Liver (tissue), 9 donors: ENCODE data around the gene PWWP2B. TPM values are rescaled to one million over a fixed set of nuclear protein-coding genes. Genes with fewer than 3 reads are reported as not detected.

ENCODE experiments used
- DNase-seq: peaks from one replicate; pipeline ENCODE4 v3.0.0-alpha.2; 2017; ENCODE audit warnings: low spot score
- H3K27ac ChIP-seq, 2 donors: one replicate each; pipeline ENCODE4 v1.7.0; 2013; ENCODE audit warnings: inconsistent platforms in 2 of 2, low read length in 2 of 2, control low read depth in 1 of 2, low read depth in 1 of 2, mild to moderate bottlenecking in 1 of 2
- H3K27me3 ChIP-seq, 4 donors: one replicate each; pipeline versions ENCODE4 v1.6.1 to v1.7.0; 2013; ENCODE audit warnings: low read length in 3 of 4, inconsistent platforms in 1 of 4, mild to moderate bottlenecking in 1 of 4, moderate library complexity in 1 of 4; ENCODE audit not compliant: control insufficient read depth in 4 of 4, insufficient read depth in 4 of 4
- H3K36me3 ChIP-seq, 4 donors: one replicate each; pipeline versions ENCODE4 v1.6.1 to v1.7.0; 2013; ENCODE audit warnings: low read length in 3 of 4, mild to moderate bottlenecking in 3 of 4, low read depth in 1 of 4, moderate library complexity in 1 of 4; ENCODE audit not compliant: control insufficient read depth in 4 of 4, insufficient read depth in 3 of 4
- H3K4me1 ChIP-seq, 4 donors: one replicate each; pipeline versions ENCODE4 v1.6.1 to v1.7.0; 2013; ENCODE audit warnings: low read length in 3 of 4, mild to moderate bottlenecking in 3 of 4, moderate library complexity in 1 of 4; ENCODE audit not compliant: control insufficient read depth in 4 of 4, insufficient read depth in 4 of 4
- H3K4me3 ChIP-seq, 3 donors: one replicate each; pipeline versions ENCODE4 v1.6.1 to v1.7.0; 2013; ENCODE audit warnings: low read length in 3 of 3, control low read depth in 1 of 3, low read depth in 1 of 3, mild to moderate bottlenecking in 1 of 3
- H3K9ac ChIP-seq, 2 donors: one replicate each; pipeline ENCODE4 v1.7.0; 2013; ENCODE audit warnings: low read length in 2 of 2, mild to moderate bottlenecking in 2 of 2, moderate library complexity in 2 of 2, control low read depth in 1 of 2, low read depth in 1 of 2
- H3K9me3 ChIP-seq, 4 donors: one replicate each; pipeline versions ENCODE4 v1.6.1 to v1.7.0; 2013; ENCODE audit warnings: low read length in 3 of 4; ENCODE audit not compliant: control insufficient read depth in 4 of 4
- ATF3 ChIP-seq: IDR thresholded peaks from 2 replicates; pipeline ENCODE4 v1.6.1; 2016; ENCODE audit warnings: antibody characterized with exemption
- FOXA1 ChIP-seq: IDR thresholded peaks from 2 replicates; pipeline ENCODE4 v1.6.1; 2016; ENCODE audit warnings: antibody characterized with exemption
- FOXA2 ChIP-seq: IDR thresholded peaks from 2 replicates; pipeline ENCODE4 v1.6.1; 2016; ENCODE audit warnings: antibody characterized with exemption
- GABPA ChIP-seq, 2 donors: IDR thresholded peaks in 1 of 2; conservative IDR thresholded peaks in 1 of 2; 2 replicates each; pipeline ENCODE4 v1.6.1; 2016; ENCODE audit warnings: antibody characterized with exemption in 2 of 2, mild to moderate bottlenecking in 1 of 2, moderate library complexity in 1 of 2
- HNF4A ChIP-seq, 2 donors: conservative IDR thresholded peaks; 2 replicates each; pipeline ENCODE4 v1.6.1; 2016; ENCODE audit warnings: antibody characterized with exemption in 2 of 2, mild to moderate bottlenecking in 2 of 2
- HNF4G ChIP-seq: IDR thresholded peaks from 2 replicates; pipeline ENCODE4 v1.6.1; 2016; ENCODE audit warnings: antibody characterized with exemption
- JUND ChIP-seq, 2 donors: IDR thresholded peaks; 2 replicates each; pipeline ENCODE4 v1.6.1; 2016; ENCODE audit warnings: antibody characterized with exemption in 2 of 2
- MAX ChIP-seq: IDR thresholded peaks from 2 replicates; pipeline ENCODE4 v1.6.1; 2016; ENCODE audit warnings: antibody characterized with exemption
- RAD21 ChIP-seq, 2 donors: IDR thresholded peaks; 2 replicates each; pipeline ENCODE4 v1.6.1; 2016; ENCODE audit warnings: antibody characterized with exemption in 2 of 2, mild to moderate bottlenecking in 2 of 2
- RXRA ChIP-seq, 2 donors: IDR thresholded peaks; 2 replicates each; pipeline ENCODE4 v1.6.1; 2017 to 2018; ENCODE audit warnings: antibody characterized with exemption in 2 of 2, mild to moderate bottlenecking in 1 of 2
- SP1 ChIP-seq: IDR thresholded peaks from 2 replicates; pipeline ENCODE4 v1.6.1; 2018; ENCODE audit warnings: antibody characterized with exemption, mild to moderate bottlenecking
- WGBS: extraction: QIAGEN DNeasy Blood & Tissue Kit; methylation state at CpG from one replicate; pipeline ENCODE4 v1.1.7; 2013; 5-methylcytosine and 5-hydroxymethylcytosine counted together
- polyA plus RNA-seq, 2 donors: library from polyadenylated mRNA; stranded (reverse) in 1 of 2; unstranded in 1 of 2; fragments of 200-250 nt in 1 of 2; fragments of >200 nt in 1 of 2; fragmentation: Nextera tagmentation in 1 of 2; extraction: Ambion mirVana in 1 of 2; gene quantifications; one replicate each; pipeline versions ENCODE4 v1.2.1 to v1.2.3, GENCODE V29; 2013 to 2015
- total RNA-seq, 2 donors: library from RNA; depleted of rRNA; stranded (reverse); fragments of >200 nt; gene quantifications; one replicate each; pipeline ENCODE4 v1.2.3, GENCODE V29; 2014
- TF ChIP-seq, protein P1 (sequence below): IDR thresholded peaks from 2 replicates; pipeline ENCODE4 v1.6.1; 2016; ENCODE audit warnings: antibody characterized with exemption
- TF ChIP-seq, protein P2 (sequence below): IDR thresholded peaks from 2 replicates; pipeline ENCODE4 v1.6.1; 2016; ENCODE audit warnings: antibody characterized with exemption, mild to moderate bottlenecking
- donor health status: healthy.
- donor health status: healthy.
- donor health status: healthy.
- donor health status: healthy.
- donor health status: healthy.

Gene PWWP2B
- total and polyA plus RNA-seq, 4 donors: 0.75 to 4.2 (median 3.6) TPM

- Histone ChIP-seq H3K4me1 (no peaks in the 10 kb centered on the region), H3K27ac (no peak overlapping the region), H3K27me3 (no peaks in the 10 kb centered on the region), H3K9me3 (no peaks in the 10 kb centered on the region), H3K4me3 (no peak overlapping the region), H3K36me3 (no peaks in the 10 kb centered on the region), H3K9ac (no peak overlapping the region)
- TF ChIP-seq GABPA (IDR thresholded peaks at IDR 0.05 in 1 of 2, conservative IDR thresholded peaks at IDR 0.05 in 1 of 2): no peak
- TF ChIP-seq, protein P1, sequence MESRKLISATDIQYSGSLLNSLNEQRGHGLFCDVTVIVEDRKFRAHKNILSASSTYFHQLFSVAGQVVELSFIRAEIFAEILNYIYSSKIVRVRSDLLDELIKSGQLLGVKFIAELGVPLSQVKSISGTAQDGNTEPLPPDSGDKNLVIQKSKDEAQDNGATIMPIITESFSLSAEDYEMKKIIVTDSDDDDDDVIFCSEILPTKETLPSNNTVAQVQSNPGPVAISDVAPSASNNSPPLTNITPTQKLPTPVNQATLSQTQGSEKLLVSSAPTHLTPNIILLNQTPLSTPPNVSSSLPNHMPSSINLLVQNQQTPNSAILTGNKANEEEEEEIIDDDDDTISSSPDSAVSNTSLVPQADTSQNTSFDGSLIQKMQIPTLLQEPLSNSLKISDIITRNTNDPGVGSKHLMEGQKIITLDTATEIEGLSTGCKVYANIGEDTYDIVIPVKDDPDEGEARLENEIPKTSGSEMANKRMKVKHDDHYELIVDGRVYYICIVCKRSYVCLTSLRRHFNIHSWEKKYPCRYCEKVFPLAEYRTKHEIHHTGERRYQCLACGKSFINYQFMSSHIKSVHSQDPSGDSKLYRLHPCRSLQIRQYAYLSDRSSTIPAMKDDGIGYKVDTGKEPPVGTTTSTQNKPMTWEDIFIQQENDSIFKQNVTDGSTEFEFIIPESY: no peak
- TF ChIP-seq JUND (IDR thresholded peaks at IDR 0.05): no peak
- TF ChIP-seq, protein P2, sequence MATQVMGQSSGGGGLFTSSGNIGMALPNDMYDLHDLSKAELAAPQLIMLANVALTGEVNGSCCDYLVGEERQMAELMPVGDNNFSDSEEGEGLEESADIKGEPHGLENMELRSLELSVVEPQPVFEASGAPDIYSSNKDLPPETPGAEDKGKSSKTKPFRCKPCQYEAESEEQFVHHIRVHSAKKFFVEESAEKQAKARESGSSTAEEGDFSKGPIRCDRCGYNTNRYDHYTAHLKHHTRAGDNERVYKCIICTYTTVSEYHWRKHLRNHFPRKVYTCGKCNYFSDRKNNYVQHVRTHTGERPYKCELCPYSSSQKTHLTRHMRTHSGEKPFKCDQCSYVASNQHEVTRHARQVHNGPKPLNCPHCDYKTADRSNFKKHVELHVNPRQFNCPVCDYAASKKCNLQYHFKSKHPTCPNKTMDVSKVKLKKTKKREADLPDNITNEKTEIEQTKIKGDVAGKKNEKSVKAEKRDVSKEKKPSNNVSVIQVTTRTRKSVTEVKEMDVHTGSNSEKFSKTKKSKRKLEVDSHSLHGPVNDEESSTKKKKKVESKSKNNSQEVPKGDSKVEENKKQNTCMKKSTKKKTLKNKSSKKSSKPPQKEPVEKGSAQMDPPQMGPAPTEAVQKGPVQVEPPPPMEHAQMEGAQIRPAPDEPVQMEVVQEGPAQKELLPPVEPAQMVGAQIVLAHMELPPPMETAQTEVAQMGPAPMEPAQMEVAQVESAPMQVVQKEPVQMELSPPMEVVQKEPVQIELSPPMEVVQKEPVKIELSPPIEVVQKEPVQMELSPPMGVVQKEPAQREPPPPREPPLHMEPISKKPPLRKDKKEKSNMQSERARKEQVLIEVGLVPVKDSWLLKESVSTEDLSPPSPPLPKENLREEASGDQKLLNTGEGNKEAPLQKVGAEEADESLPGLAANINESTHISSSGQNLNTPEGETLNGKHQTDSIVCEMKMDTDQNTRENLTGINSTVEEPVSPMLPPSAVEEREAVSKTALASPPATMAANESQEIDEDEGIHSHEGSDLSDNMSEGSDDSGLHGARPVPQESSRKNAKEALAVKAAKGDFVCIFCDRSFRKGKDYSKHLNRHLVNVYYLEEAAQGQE: no peak
- 81% methylated on average over 4 of the region's 4 CpGs for WGBS
- DNase-seq: no peak
These were observed 21.2 kb upstream of the PWWP2B start for GRCh38 chr10:132375795-132376297.

DNA sequence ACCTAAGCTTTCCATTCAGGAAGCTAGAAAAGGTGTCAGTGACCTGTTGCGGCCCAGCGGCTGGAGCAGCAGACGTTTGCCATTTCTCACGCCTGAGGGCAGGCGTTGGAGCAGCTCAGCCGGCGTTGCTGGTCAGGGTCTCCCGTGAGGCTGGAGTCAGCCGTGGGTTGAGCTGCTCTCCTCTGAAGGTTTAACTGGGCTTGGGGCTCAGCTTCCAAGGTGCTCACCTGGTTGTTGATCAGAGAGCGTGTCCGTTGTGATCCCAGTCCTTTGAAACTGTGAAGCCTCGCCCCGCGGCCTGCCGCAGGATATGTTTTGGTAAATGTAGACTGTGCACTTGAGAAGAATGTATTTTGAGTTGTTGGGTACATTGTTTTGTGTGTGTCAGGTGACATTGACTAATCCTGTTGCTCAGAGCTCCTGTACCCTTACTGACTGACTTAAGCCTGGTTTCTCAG is 20.6 kb upstream of the PWWP2B start:
- H3K4me1 ChIP-seq: no peaks in the 10 kb centered on the region
- WGBS: 87% methylated on average over 15 of the region's 15 CpGs
- no peak overlapping the region for H3K4me3 ChIP-seq
- no peaks in the 10 kb centered on the region for H3K36me3 ChIP-seq
- no peaks in the 10 kb centered on the region for H3K27me3 ChIP-seq
- TF ChIP-seq MAX: no peak
- no peak for TF ChIP-seq RAD21 (IDR thresholded peaks at IDR 0.05)
- TF ChIP-seq JUND (IDR thresholded peaks at IDR 0.05): no peak
- TF ChIP-seq ATF3: no peak
- no peak for TF ChIP-seq RXRA (IDR thresholded peaks at IDR 0.05)
- TF ChIP-seq FOXA1: no peak
- TF ChIP-seq HNF4G: no peak
- TF ChIP-seq, protein P1: no peak
- no peak for TF ChIP-seq SP1
- no peak for TF ChIP-seq FOXA2
- no peak for TF ChIP-seq HNF4A (conservative IDR thresholded peaks at IDR 0.05)
- H3K27ac ChIP-seq: no peak overlapping the region
- no peak overlapping the region for H3K9ac ChIP-seq
- no peaks in the 10 kb centered on the region for H3K9me3 ChIP-seq
- DNase-seq: no peak
